GM12878 (cell line): ENCODE data around the gene SKAP1.

ENCODE experiments used
- ASH2L ChIP-seq: fragments of 300-600, 200-600 bp; sonication (generic); IDR thresholded peaks from 2 replicates; pipeline ENCODE4 v1.6.1; 2017; ENCODE audit warnings: low read depth, mild to moderate bottlenecking, borderline replicate concordance
- CREB1 ChIP-seq: IDR thresholded peaks from 2 replicates; pipeline ENCODE4 v1.6.1; 2012; ENCODE audit warnings: low read depth, mild to moderate bottlenecking, inconsistent platforms
- EGR1 ChIP-seq, 2 experiments: IDR thresholded peaks; 1 replicate in 1 of 2; 2 replicates in 1 of 2; pipeline ENCODE4 v1.6.1; 2011 to 2012; ENCODE audit warnings: low read depth in 2 of 2, low read length in 2 of 2, borderline replicate concordance in 1 of 2, mild to moderate bottlenecking in 1 of 2, moderate library complexity in 1 of 2
- EZH2 ChIP-seq: IDR thresholded peaks from 2 replicates; pipeline ENCODE4 v1.6.1; 2012; ENCODE audit warnings: low read depth, mild to moderate bottlenecking, control low read depth, inconsistent platforms, low read length, borderline replicate concordance; ENCODE audit not compliant: control insufficient read depth
- JUND ChIP-seq: IDR thresholded peaks from 2 replicates; pipeline ENCODE4 v1.6.1; 2012; ENCODE audit warnings: low read depth, mild to moderate bottlenecking, low read length, improper control_type of control experiment, moderate library complexity
- NFYA ChIP-seq: IDR thresholded peaks from 2 replicates; pipeline ENCODE4 v1.6.1; 2011; ENCODE audit warnings: low read depth, mild to moderate bottlenecking, low read length, improper control_type of control experiment, borderline replicate concordance
- NR2C2 ChIP-seq: IDR thresholded peaks from 2 replicates; pipeline ENCODE4 v1.6.1; 2011; ENCODE audit warnings: borderline replicate concordance, low read depth; ENCODE audit not compliant: control insufficient read depth, insufficient read length
- NRF1 ChIP-seq: conservative IDR thresholded peaks from 2 replicates; pipeline ENCODE4 v1.6.1; 2011; ENCODE audit warnings: mild to moderate bottlenecking, low read depth, low read length, improper control_type of control experiment
- PML ChIP-seq: IDR thresholded peaks from 2 replicates; pipeline ENCODE4 v1.6.1; 2012; ENCODE audit warnings: low read length, inconsistent platforms
- POLR2AphosphoS5 ChIP-seq: IDR thresholded peaks from 2 replicates; pipeline ENCODE4 v1.6.1; 2011; ENCODE audit warnings: mild to moderate bottlenecking, low read length, inconsistent platforms
- SMARCA5 ChIP-seq: fragments of 450-650 bp; IDR thresholded peaks from 2 replicates; pipeline ENCODE4 v1.6.1; 2017; ENCODE audit warnings: mild to moderate bottlenecking
- SRF ChIP-seq, 2 experiments: IDR thresholded peaks; 2 replicates each; pipeline ENCODE4 v1.6.1; 2011; ENCODE audit warnings: low read depth in 2 of 2, low read length in 2 of 2, mild to moderate bottlenecking in 1 of 2, moderate library complexity in 1 of 2
- SUZ12 ChIP-seq: fragments of 200-600 bp; sonication (generic); IDR thresholded peaks from one replicate; pipeline ENCODE4 v1.6.1; 2018; ENCODE audit warnings: antibody characterized with exemption, mild to moderate bottlenecking; ENCODE audit not compliant: unreplicated experiment
- TF ChIP-seq, protein P1 (sequence below), 3 experiments: IDR thresholded peaks in 2 of 3; conservative IDR thresholded peaks in 1 of 3; 2 replicates each; pipeline ENCODE4 v1.5.1; 2011; ENCODE audit warnings: low read depth in 3 of 3, low read length in 3 of 3, mild to moderate bottlenecking in 3 of 3, control low read depth in 2 of 3, moderate library complexity in 2 of 3, inconsistent platforms in 1 of 3, mixed read lengths in 1 of 3; ENCODE audit not compliant: control insufficient read depth in 2 of 3, insufficient read depth in 1 of 3; ENCODE audit errors: extremely low read depth in 1 of 3

GRCh38 chr17:48375356-48375755 is 54.7 kb downstream of the SKAP1 start:
- no peak for TF ChIP-seq NRF1
- TF ChIP-seq, protein P1, sequence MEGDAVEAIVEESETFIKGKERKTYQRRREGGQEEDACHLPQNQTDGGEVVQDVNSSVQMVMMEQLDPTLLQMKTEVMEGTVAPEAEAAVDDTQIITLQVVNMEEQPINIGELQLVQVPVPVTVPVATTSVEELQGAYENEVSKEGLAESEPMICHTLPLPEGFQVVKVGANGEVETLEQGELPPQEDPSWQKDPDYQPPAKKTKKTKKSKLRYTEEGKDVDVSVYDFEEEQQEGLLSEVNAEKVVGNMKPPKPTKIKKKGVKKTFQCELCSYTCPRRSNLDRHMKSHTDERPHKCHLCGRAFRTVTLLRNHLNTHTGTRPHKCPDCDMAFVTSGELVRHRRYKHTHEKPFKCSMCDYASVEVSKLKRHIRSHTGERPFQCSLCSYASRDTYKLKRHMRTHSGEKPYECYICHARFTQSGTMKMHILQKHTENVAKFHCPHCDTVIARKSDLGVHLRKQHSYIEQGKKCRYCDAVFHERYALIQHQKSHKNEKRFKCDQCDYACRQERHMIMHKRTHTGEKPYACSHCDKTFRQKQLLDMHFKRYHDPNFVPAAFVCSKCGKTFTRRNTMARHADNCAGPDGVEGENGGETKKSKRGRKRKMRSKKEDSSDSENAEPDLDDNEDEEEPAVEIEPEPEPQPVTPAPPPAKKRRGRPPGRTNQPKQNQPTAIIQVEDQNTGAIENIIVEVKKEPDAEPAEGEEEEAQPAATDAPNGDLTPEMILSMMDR (IDR thresholded peaks at IDR 0.05 in 2 of 3, conservative IDR thresholded peaks at IDR 0.05 in 1 of 3; ENCODE audit: control insufficient read depth in 2 of 3, extremely low read depth in 1 of 3, insufficient read depth in 1 of 3, low read depth in 3 of 3, low read length in 3 of 3): no peak
- no peak for TF ChIP-seq EZH2
- TF ChIP-seq CREB1: no peak
- no peak for TF ChIP-seq POLR2AphosphoS5
- TF ChIP-seq SRF (IDR thresholded peaks at IDR 0.05; ENCODE audit: low read depth in 2 of 2, low read length in 2 of 2): no peak
- no peak for TF ChIP-seq SMARCA5
- no peak for TF ChIP-seq SUZ12
- TF ChIP-seq NR2C2: no peak
- TF ChIP-seq EGR1 (IDR thresholded peaks at IDR 0.05; ENCODE audit: borderline replicate concordance in 1 of 2, low read depth in 2 of 2, low read length in 2 of 2): no peak
- no peak for TF ChIP-seq JUND
- TF ChIP-seq PML: no peak
- TF ChIP-seq NFYA: no peak
- no peak for TF ChIP-seq ASH2L
